Keratinocyte (primary cell): Measurements from ENCODE around the gene FRZB. TPM values are rescaled to one million over a fixed set of nuclear protein-coding genes. Genes with fewer than 3 reads are reported as not detected.

Experiments used
- DNase-seq: peaks from one replicate; pipeline ENCODE4 v3.0.0-alpha.2; 2011; ENCODE audit warnings: low read depth, missing footprints, low spot score
- FAIRE-seq: peaks from 2 replicates; lab custom pipeline; 2011; peaks lifted over from hg19 to GRCh38; lab: Jason Lieb, UNC
- H2AFZ ChIP-seq: 2 replicates; pipeline ENCODE4 v1.6.0; 2012; ENCODE audit warnings: low read length, control low read depth, inconsistent platforms; ENCODE audit not compliant: control insufficient read depth
- H3K27ac ChIP-seq: 2 replicates; pipeline ENCODE4 v1.5.1; 2011; ENCODE audit warnings: low read length; ENCODE audit not compliant: control insufficient read depth, insufficient read depth
- H3K27me3 ChIP-seq: 3 replicates; pipeline ENCODE4 v1.6.0; 2011; ENCODE audit warnings: low read length; ENCODE audit not compliant: control insufficient read depth, insufficient read depth; ENCODE audit errors: extremely low read depth
- H3K36me3 ChIP-seq, 2 experiments: 2 replicates in 1 of 2; 3 replicates in 1 of 2; pipeline ENCODE4 v1.5.1; 2011; ENCODE audit warnings: low read length in 2 of 2, mild to moderate bottlenecking in 1 of 2; ENCODE audit not compliant: control insufficient read depth in 2 of 2, insufficient read depth in 2 of 2; ENCODE audit errors: extremely low read depth in 1 of 2
- H3K4me1 ChIP-seq: 3 replicates; pipeline ENCODE4 v1.5.1; 2011; ENCODE audit warnings: low read length; ENCODE audit not compliant: control insufficient read depth, insufficient read depth; ENCODE audit errors: extremely low read depth
- H3K4me2 ChIP-seq: 3 replicates; pipeline ENCODE4 v1.6.0; 2011; ENCODE audit warnings: low read depth, low read length; ENCODE audit not compliant: control insufficient read depth, insufficient read depth; ENCODE audit errors: extremely low read depth
- H3K4me3 ChIP-seq, 3 experiments: fragments of 200-600 bp in 1 of 3; sonication (generic) in 1 of 3; 2 replicates in 2 of 3; 3 replicates in 1 of 3; pipeline ENCODE4 v1.5.1; 2011 to 2016; ENCODE audit warnings: low read length in 3 of 3, mild to moderate bottlenecking in 3 of 3, control low read depth in 2 of 3, inconsistent platforms in 1 of 3, low read depth in 1 of 3, mixed read lengths in 1 of 3, mixed run types in 1 of 3, moderate library complexity in 1 of 3; ENCODE audit not compliant: control insufficient read depth in 2 of 3, insufficient read depth in 2 of 3; ENCODE audit errors: extremely low read depth in 1 of 3
- H3K79me2 ChIP-seq: 2 replicates; pipeline ENCODE4 v1.6.0; 2012; ENCODE audit warnings: low read length; ENCODE audit not compliant: control insufficient read depth, insufficient read depth
- H3K9ac ChIP-seq: 3 replicates; pipeline ENCODE4 v1.6.0; 2011; ENCODE audit warnings: low read length; ENCODE audit not compliant: control insufficient read depth, insufficient read depth; ENCODE audit errors: extremely low read depth
- H3K9me1 ChIP-seq: 3 replicates; pipeline ENCODE4 v1.6.0; 2011; ENCODE audit warnings: low read length; ENCODE audit not compliant: control insufficient read depth, insufficient read depth; ENCODE audit errors: extremely low read depth
- H3K9me3 ChIP-seq: 2 replicates; pipeline ENCODE4 v1.5.1; 2012; ENCODE audit warnings: low read depth, low read length; ENCODE audit not compliant: control insufficient read depth
- H4K20me1 ChIP-seq: 3 replicates; pipeline ENCODE4 v1.6.0; 2011; ENCODE audit warnings: low read length; ENCODE audit not compliant: control insufficient read depth, insufficient read depth; ENCODE audit errors: extremely low read depth
- EZH2 ChIP-seq: IDR thresholded peaks from one replicate; pipeline ENCODE4 v1.6.1; 2012; ENCODE audit warnings: inconsistent platforms, mild to moderate bottlenecking, low read length, moderate library complexity
- dilution Hi-C: fragments of 300-500 bp; cut with MboI; formaldehyde crosslinking; loops from one replicate; pipeline ENCODE4 v1.7.0; 2020; ENCODE audit warnings: low sequenced_read_pairs; ENCODE audit not compliant: extremely low pct_ligation_motif_present
- polyA plus RNA-seq, 5 experiments: library from polyadenylated mRNA; depleted of rRNA in 3 of 5; stranded (reverse) in 3 of 5; stranded (forward) in 1 of 5; unstranded in 1 of 5; fragments of >200 nt; gene quantifications; 1 replicate in 1 of 5; 2 replicates in 3 of 5; 3 replicates in 1 of 5; pipeline versions ENCODE4 v1.2.1 to v1.2.3, GENCODE V29; 2011 to 2012; ENCODE audit warnings: missing spikeins in 2 of 5, low read depth in 1 of 5, low replicate concordance in 1 of 5
- TF ChIP-seq, protein P1 (sequence below), 3 experiments: IDR thresholded peaks in 1 of 3; conservative IDR thresholded peaks in 1 of 3; optimal IDR thresholded peaks in 1 of 3; 2 replicates in 2 of 3; 3 replicates in 1 of 3; pipeline versions ENCODE3 to v1.5.1; 2011; ENCODE audit warnings: low read length in 3 of 3, mild to moderate bottlenecking in 3 of 3, moderate library complexity in 2 of 3, control low read depth in 1 of 3, inconsistent platforms in 1 of 3; ENCODE audit not compliant: insufficient read depth in 2 of 3; ENCODE audit errors: extremely low read depth in 1 of 3

FRZB gene
- polyA plus RNA-seq, 1 donor (not counting 4 experiments of a cell fraction or from before 2014, with no cell fraction given), result 0.05 TPM

GRCh38 chr2:182887753-182888415 lies 21.4 kb upstream of the FRZB start:
- TF ChIP-seq EZH2, result no peak
- TF ChIP-seq, protein P1, sequence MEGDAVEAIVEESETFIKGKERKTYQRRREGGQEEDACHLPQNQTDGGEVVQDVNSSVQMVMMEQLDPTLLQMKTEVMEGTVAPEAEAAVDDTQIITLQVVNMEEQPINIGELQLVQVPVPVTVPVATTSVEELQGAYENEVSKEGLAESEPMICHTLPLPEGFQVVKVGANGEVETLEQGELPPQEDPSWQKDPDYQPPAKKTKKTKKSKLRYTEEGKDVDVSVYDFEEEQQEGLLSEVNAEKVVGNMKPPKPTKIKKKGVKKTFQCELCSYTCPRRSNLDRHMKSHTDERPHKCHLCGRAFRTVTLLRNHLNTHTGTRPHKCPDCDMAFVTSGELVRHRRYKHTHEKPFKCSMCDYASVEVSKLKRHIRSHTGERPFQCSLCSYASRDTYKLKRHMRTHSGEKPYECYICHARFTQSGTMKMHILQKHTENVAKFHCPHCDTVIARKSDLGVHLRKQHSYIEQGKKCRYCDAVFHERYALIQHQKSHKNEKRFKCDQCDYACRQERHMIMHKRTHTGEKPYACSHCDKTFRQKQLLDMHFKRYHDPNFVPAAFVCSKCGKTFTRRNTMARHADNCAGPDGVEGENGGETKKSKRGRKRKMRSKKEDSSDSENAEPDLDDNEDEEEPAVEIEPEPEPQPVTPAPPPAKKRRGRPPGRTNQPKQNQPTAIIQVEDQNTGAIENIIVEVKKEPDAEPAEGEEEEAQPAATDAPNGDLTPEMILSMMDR (optimal IDR thresholded peaks at IDR 0.05 in 1 of 3, IDR thresholded peaks at IDR 0.05 in 1 of 3, conservative IDR thresholded peaks at IDR 0.05 in 1 of 3; ENCODE audit: extremely low read depth in 1 of 3, insufficient read depth in 2 of 3, low read length in 3 of 3), result no peak
- no peak overlapping the region for H3K9ac ChIP-seq
- no peaks in the 10 kb centered on the region for H3K27me3 ChIP-seq
- no peaks in the 10 kb centered on the region for H3K9me3 ChIP-seq
- DNase-seq, result no peak
- no peaks in the 10 kb centered on the region for H3K4me1 ChIP-seq
- no peaks in the 10 kb centered on the region for H4K20me1 ChIP-seq
- no peaks in the 10 kb centered on the region for H3K79me2 ChIP-seq
- no peak overlapping the region for H3K4me2 ChIP-seq
- no peaks in the 10 kb centered on the region for H3K9me1 ChIP-seq
- dilution Hi-C loops, result no loop called here
- no peak for FAIRE-seq
- H2AFZ ChIP-seq, result no peak overlapping the region
- no peak overlapping the region for H3K27ac ChIP-seq
- no peaks in the 10 kb centered on the region for H3K36me3 ChIP-seq
- H3K4me3 ChIP-seq, result no peak overlapping the region

DNA sequence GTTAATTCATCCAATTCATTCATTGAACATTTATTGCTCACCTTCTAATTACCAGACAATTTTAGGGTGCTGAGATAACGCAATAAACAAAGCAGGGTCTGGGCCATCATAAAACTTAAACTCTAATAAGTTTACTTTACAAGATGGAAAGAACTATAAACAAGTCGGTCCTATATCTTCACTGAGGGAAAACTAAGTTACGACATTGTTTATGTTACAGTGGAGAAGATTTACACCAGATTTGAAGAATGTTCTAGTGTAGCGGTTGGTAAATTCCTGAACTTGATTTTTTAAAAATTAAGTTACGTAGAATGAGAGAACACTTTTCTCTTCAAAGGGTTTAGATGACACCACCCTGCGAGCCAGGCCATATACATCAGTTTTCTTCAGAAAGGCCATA lies 20.7 kb upstream of the FRZB start:
- H3K4me1 ChIP-seq, result no peaks in the 10 kb centered on the region
- H3K4me3 ChIP-seq, result no peak overlapping the region
- dilution Hi-C loops, result no loop called here
- no peaks in the 10 kb centered on the region for H3K36me3 ChIP-seq
- no peak overlapping the region for H2AFZ ChIP-seq
- H3K9ac ChIP-seq, result no peak overlapping the region
- H3K79me2 ChIP-seq, result no peaks in the 10 kb centered on the region
- no peak overlapping the region for H3K4me2 ChIP-seq
- no peak for FAIRE-seq
- no peak for DNase-seq
- no peak overlapping the region for H3K27ac ChIP-seq
- H3K9me3 ChIP-seq, result no peaks in the 10 kb centered on the region
- no peaks in the 10 kb centered on the region for H4K20me1 ChIP-seq
- TF ChIP-seq EZH2, result no peak
- TF ChIP-seq, protein P1 (optimal IDR thresholded peaks at IDR 0.05 in 1 of 3, IDR thresholded peaks at IDR 0.05 in 1 of 3, conservative IDR thresholded peaks at IDR 0.05 in 1 of 3; ENCODE audit: extremely low read depth in 1 of 3, insufficient read depth in 2 of 3, low read length in 3 of 3), result no peak
- H3K27me3 ChIP-seq, result no peaks in the 10 kb centered on the region
- no peaks in the 10 kb centered on the region for H3K9me1 ChIP-seq
